ENCODE measurements around the gene MYO16. TPM values are rescaled to one million over a fixed set of nuclear protein-coding genes. Genes with fewer than 3 reads are reported as not detected.

The MYO16 gene
- 1.9 and 2.3 TPM in 2 replicates for total RNA-seq
- long read RNA-seq, partial matches to known transcripts: 0 of 3 reads
- long read RNA-seq, other reads (novel, unspliced or antisense): 3 of 3 reads

- DNase-seq (ENCODE audit: low spot score, unreplicated experiment): no peak
- TF ChIP-seq, protein P1, sequence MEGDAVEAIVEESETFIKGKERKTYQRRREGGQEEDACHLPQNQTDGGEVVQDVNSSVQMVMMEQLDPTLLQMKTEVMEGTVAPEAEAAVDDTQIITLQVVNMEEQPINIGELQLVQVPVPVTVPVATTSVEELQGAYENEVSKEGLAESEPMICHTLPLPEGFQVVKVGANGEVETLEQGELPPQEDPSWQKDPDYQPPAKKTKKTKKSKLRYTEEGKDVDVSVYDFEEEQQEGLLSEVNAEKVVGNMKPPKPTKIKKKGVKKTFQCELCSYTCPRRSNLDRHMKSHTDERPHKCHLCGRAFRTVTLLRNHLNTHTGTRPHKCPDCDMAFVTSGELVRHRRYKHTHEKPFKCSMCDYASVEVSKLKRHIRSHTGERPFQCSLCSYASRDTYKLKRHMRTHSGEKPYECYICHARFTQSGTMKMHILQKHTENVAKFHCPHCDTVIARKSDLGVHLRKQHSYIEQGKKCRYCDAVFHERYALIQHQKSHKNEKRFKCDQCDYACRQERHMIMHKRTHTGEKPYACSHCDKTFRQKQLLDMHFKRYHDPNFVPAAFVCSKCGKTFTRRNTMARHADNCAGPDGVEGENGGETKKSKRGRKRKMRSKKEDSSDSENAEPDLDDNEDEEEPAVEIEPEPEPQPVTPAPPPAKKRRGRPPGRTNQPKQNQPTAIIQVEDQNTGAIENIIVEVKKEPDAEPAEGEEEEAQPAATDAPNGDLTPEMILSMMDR (IDR thresholded peaks at IDR 0.05; ENCODE audit: unreplicated experiment): no peak
- H3K9me3 Mint-ChIP-seq (ENCODE audit: low read depth): peaks cover 4% of the 10 kb centered on the region
- H3K4me3 Mint-ChIP-seq (ENCODE audit: low read depth): no peak within 1 kb of the TSS
- H3K27ac Mint-ChIP-seq: no peak within 1 kb of the TSS
- H3K4me1 Mint-ChIP-seq (ENCODE audit: low read depth): no peaks in the 10 kb centered on the region
- H3K27me3 Mint-ChIP-seq: peaks cover 8% of the 10 kb centered on the region
- no peaks in the 10 kb centered on the region for H3K36me3 Mint-ChIP-seq (ENCODE audit: insufficient read depth)
These were observed at the start of gene MYO16 for GRCh38 chr13:108629181-108629752. Gene MYO16, plus strand, starts transcription at chr13:108629611. Its CDS starts 234 bp downstream, at chr13:108629845.

GRCh38 chr13:108586826-108587225 is 42.6 kb upstream of the MYO16 start:
- H3K27me3 Mint-ChIP-seq: no peaks in the 10 kb centered on the region
- TF ChIP-seq, protein P1 (IDR thresholded peaks at IDR 0.05; ENCODE audit: unreplicated experiment): no peak

GRCh38 chr13:108588516-108588915 is 40.9 kb upstream of the MYO16 start:
- H3K36me3 Mint-ChIP-seq (ENCODE audit: insufficient read depth): peaks cover 4% of the 10 kb centered on the region
- TF ChIP-seq, protein P1 (IDR thresholded peaks at IDR 0.05; ENCODE audit: unreplicated experiment): no peak

More at GRCh38 chr13:108586826-108587225, 42.6 kb upstream of the MYO16 start:
- Mint-ChIP-seq H3K4me3 (ENCODE audit: low read depth) (no peak overlapping the region), H3K27ac (no peak overlapping the region), H3K9me3 (ENCODE audit: low read depth) (peaks cover 13% of the 10 kb centered on the region), H3K4me1 (ENCODE audit: low read depth) (peaks cover 7% of the 10 kb centered on the region), H3K36me3 (ENCODE audit: insufficient read depth) (peaks cover 4% of the 10 kb centered on the region)
- DNase-seq (ENCODE audit: low spot score, unreplicated experiment): no peak

DNA sequence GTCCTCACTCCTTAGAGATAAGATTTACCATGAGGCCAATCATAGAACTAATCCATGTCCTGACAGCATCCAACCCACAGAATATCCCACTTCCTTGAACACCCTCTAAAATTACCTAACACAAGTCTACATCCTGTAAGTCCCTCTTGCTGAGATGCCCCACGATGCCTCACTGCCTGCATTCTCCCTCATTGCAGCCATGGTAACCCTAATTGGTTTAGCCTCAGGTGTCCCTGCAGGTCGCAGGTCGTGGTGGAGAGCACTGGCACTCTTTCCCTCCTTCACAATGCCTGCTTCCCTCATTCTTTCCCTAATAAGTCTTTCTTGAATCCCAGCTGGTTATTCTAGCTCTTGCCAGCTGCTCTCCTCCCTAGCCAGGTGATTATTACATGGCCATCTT is 35.3 kb upstream of the MYO16 start:
- H3K36me3 Mint-ChIP-seq (ENCODE audit: insufficient read depth): no peaks in the 10 kb centered on the region
- H3K27me3 Mint-ChIP-seq: peaks cover 25% of the 10 kb centered on the region
- H3K27ac Mint-ChIP-seq: no peak overlapping the region
- no peak for DNase-seq (ENCODE audit: low spot score, unreplicated experiment)
- peaks cover 4% of the 10 kb centered on the region for H3K9me3 Mint-ChIP-seq (ENCODE audit: low read depth)
- TF ChIP-seq, protein P1 (IDR thresholded peaks at IDR 0.05; ENCODE audit: unreplicated experiment): no peak
- no peak overlapping the region for H3K4me3 Mint-ChIP-seq (ENCODE audit: low read depth)
- H3K4me1 Mint-ChIP-seq (ENCODE audit: low read depth): peaks cover 4% of the 10 kb centered on the region

More at GRCh38 chr13:108588516-108588915, 40.9 kb upstream of the MYO16 start:
- H3K27ac Mint-ChIP-seq: no peak overlapping the region
- peaks cover 13% of the 10 kb centered on the region for H3K9me3 Mint-ChIP-seq (ENCODE audit: low read depth)
- DNase-seq (ENCODE audit: low spot score, unreplicated experiment): no peak
- peaks cover 3% of the 10 kb centered on the region for H3K27me3 Mint-ChIP-seq
- peaks cover 7% of the 10 kb centered on the region for H3K4me1 Mint-ChIP-seq (ENCODE audit: low read depth)
- no peak overlapping the region for H3K4me3 Mint-ChIP-seq (ENCODE audit: low read depth)

- peaks cover 10% of the 10 kb centered on the region for H3K4me1 Mint-ChIP-seq (ENCODE audit: low read depth)
- peaks cover 25% of the 10 kb centered on the region for H3K27me3 Mint-ChIP-seq
- peaks cover 4% of the 10 kb centered on the region for H3K9me3 Mint-ChIP-seq (ENCODE audit: low read depth)
- TF ChIP-seq, protein P1 (IDR thresholded peaks at IDR 0.05; ENCODE audit: unreplicated experiment): no peak
- DNase-seq (ENCODE audit: low spot score, unreplicated experiment): no peak
- H3K4me3 Mint-ChIP-seq (ENCODE audit: low read depth): no peak overlapping the region
- H3K27ac Mint-ChIP-seq: no peak overlapping the region
- peaks cover 1% of the 10 kb centered on the region for H3K36me3 Mint-ChIP-seq (ENCODE audit: insufficient read depth)
These were observed 33.8 kb upstream of the MYO16 start for GRCh38 chr13:108595436-108596274.

Measured in progenitor cell of endocrine pancreas (in vitro differentiated cells).